MM.1S (cell line): ENCODE results near the gene HNMT.

ENCODE experiments used
- DNase-seq: peaks from one replicate; pipeline ENCODE4 v3.0.0-alpha.2; 2015
- H2AFZ ChIP-seq: fragments of 300-600 bp; sonication (generic); 2 replicates; pipeline ENCODE4 v1.6.0; 2016; ENCODE audit warnings: antibody characterized with exemption, low read length
- H3F3A ChIP-seq: fragments of 300-600 bp; sonication (generic); 2 replicates; pipeline ENCODE4 v1.6.1; 2016; ENCODE audit warnings: mild to moderate bottlenecking, antibody characterized with exemption, low read length, moderate library complexity, mixed read lengths; ENCODE audit not compliant: insufficient read depth
- H3K27ac ChIP-seq: fragments of 300-600 bp; sonication (generic); 2 replicates; pipeline ENCODE4 v1.5.1; 2016; ENCODE audit warnings: mild to moderate bottlenecking, low read length
- H3K27me3 ChIP-seq: fragments of 300-600 bp; sonication (generic); replicated peaks from 2 replicates; pipeline ENCODE4 v1.6.0; 2016; ENCODE audit warnings: low read length; ENCODE audit not compliant: insufficient read depth
- H3K36me3 ChIP-seq: fragments of 300-600 bp; sonication (generic); replicated peaks from 2 replicates; pipeline ENCODE4 v1.6.1; 2016; ENCODE audit warnings: mild to moderate bottlenecking, low read length, mixed read lengths; ENCODE audit not compliant: insufficient read depth
- H3K4me1 ChIP-seq: fragments of 300-600 bp; sonication (generic); 2 replicates; pipeline ENCODE4 v1.6.1; 2016; ENCODE audit warnings: low read length, mixed read lengths
- H3K4me2 ChIP-seq: fragments of 300-600 bp; sonication (generic); 2 replicates; pipeline ENCODE4 v1.6.0; 2016; ENCODE audit warnings: low read depth, low read length
- H3K4me3 ChIP-seq: fragments of 300-600 bp; sonication (generic); 2 replicates; pipeline ENCODE4 v1.5.1; 2016; ENCODE audit warnings: low read length, mixed read lengths
- H3K79me2 ChIP-seq: fragments of 300-600 bp; sonication (generic); 2 replicates; pipeline ENCODE4 v1.6.1; 2016; ENCODE audit warnings: mixed run types, low read length, mixed read lengths
- H3K9ac ChIP-seq: fragments of 300-600 bp; sonication (generic); 2 replicates; pipeline ENCODE4 v1.6.1; 2016; ENCODE audit warnings: low read length, mixed read lengths
- H3K9me2 ChIP-seq: fragments of 300-600 bp; sonication (generic); replicated peaks from 2 replicates; pipeline ENCODE4 v1.6.1; 2016; ENCODE audit warnings: mild to moderate bottlenecking, low read length, mixed read lengths; ENCODE audit not compliant: insufficient read depth
- H3K9me3 ChIP-seq: fragments of 300-600 bp; sonication (generic); replicated peaks from 2 replicates; pipeline ENCODE4 v1.6.1; 2016; ENCODE audit warnings: mild to moderate bottlenecking, low read length, mixed read lengths; ENCODE audit not compliant: insufficient read depth
- H4K20me1 ChIP-seq: fragments of 300-600 bp; sonication (generic); 2 replicates; pipeline ENCODE4 v1.6.1; 2016; ENCODE audit warnings: mild to moderate bottlenecking, low read length, moderate library complexity, mixed read lengths; ENCODE audit not compliant: insufficient read depth
- EZH2 ChIP-seq: fragments of 300-600 bp; sonication (generic); optimal IDR thresholded peaks from 2 replicates; pipeline ENCODE3; 2017; ENCODE audit warnings: low read depth, mild to moderate bottlenecking, antibody characterized with exemption, low read length, mixed read lengths
- EZH2phosphoT487 ChIP-seq: fragments of 300-600 bp; sonication (generic); IDR thresholded peaks from 2 replicates; pipeline ENCODE4 v1.6.1; 2018; ENCODE audit warnings: antibody characterized with exemption, low read length
- TF ChIP-seq, protein P1 (sequence below): fragments of 300-600 bp; sonication (generic); IDR thresholded peaks from 2 replicates; pipeline ENCODE4 v1.5.1; 2016; ENCODE audit warnings: antibody characterized with exemption, low read length, mixed read lengths

The HNMT gene

GRCh38 chr2:137986268-137986667 is 22.0 kb downstream of the HNMT start:
- TF ChIP-seq, protein P1, sequence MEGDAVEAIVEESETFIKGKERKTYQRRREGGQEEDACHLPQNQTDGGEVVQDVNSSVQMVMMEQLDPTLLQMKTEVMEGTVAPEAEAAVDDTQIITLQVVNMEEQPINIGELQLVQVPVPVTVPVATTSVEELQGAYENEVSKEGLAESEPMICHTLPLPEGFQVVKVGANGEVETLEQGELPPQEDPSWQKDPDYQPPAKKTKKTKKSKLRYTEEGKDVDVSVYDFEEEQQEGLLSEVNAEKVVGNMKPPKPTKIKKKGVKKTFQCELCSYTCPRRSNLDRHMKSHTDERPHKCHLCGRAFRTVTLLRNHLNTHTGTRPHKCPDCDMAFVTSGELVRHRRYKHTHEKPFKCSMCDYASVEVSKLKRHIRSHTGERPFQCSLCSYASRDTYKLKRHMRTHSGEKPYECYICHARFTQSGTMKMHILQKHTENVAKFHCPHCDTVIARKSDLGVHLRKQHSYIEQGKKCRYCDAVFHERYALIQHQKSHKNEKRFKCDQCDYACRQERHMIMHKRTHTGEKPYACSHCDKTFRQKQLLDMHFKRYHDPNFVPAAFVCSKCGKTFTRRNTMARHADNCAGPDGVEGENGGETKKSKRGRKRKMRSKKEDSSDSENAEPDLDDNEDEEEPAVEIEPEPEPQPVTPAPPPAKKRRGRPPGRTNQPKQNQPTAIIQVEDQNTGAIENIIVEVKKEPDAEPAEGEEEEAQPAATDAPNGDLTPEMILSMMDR: no peak
- TF ChIP-seq EZH2 (no peak), EZH2phosphoT487 (no peak)
- Histone ChIP-seq H3K4me1 (no peaks in the 10 kb centered on the region), H2AFZ (no peak overlapping the region), H3K27me3 (no peaks in the 10 kb centered on the region), H3K79me2 (no peaks in the 10 kb centered on the region), H3K4me3 (no peak overlapping the region), H3K9ac (no peak overlapping the region), H3F3A (no peaks in the 10 kb centered on the region), H3K9me2 (no peaks in the 10 kb centered on the region), H3K27ac (no peak overlapping the region), H3K36me3 (no peaks in the 10 kb centered on the region), H3K9me3 (no peaks in the 10 kb centered on the region), H3K4me2 (no peak overlapping the region), H4K20me1 (no peaks in the 10 kb centered on the region)
- no peak for DNase-seq

DNA sequence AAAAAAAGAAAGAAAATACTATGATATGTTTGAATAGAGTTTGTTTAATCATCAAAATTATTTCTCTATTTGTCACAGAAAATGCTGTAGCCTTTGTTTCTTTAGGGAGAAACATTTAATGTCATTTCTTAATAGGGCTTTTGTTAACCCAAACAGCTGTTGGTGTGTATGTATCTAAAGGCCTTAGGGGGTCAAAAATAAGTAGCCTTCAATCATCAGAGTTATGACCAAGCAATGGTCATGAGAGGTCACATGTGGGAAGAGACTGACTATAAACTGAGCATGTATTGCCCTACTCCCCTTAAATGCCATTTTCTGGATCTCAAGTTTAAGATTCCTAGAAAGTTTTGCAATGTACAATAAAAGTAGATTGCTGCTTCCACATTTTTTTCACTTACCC is 22.7 kb downstream of the HNMT start:
- DNase-seq: no peak
- Histone ChIP-seq H3K36me3 (no peaks in the 10 kb centered on the region), H3K9me2 (no peaks in the 10 kb centered on the region), H3K79me2 (no peaks in the 10 kb centered on the region), H3K4me3 (no peak overlapping the region), H3K27ac (no peak overlapping the region), H3K4me2 (no peak overlapping the region), H4K20me1 (no peaks in the 10 kb centered on the region), H3K4me1 (no peaks in the 10 kb centered on the region), H3K27me3 (no peaks in the 10 kb centered on the region), H2AFZ (no peak overlapping the region), H3F3A (no peaks in the 10 kb centered on the region), H3K9me3 (no peaks in the 10 kb centered on the region), H3K9ac (no peak overlapping the region)
- no peak for TF ChIP-seq EZH2
- TF ChIP-seq EZH2phosphoT487: no peak
- TF ChIP-seq, protein P1: no peak

DNA sequence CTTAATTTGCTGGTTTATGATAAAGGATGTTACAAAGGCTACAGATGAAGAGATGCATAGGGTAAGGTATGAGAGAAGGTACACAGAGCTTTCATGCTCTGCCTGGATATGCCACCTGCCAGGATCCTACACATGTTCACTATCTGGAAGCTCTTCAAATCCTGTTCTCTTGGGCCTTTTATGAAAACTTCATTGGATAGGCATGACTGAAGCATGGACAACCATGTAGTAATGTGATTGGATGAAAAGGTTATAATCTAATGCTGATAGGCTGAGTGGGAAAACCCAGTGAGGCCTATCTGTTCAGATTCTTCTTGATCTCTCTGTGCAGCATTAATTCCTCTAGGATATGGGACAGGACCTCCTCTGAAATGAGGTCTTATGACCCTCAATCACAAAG is 26.8 kb downstream of the HNMT start:
- no peaks in the 10 kb centered on the region for H3K9me2 ChIP-seq
- H3K9ac ChIP-seq: no peak overlapping the region
- DNase-seq: no peak
- H3K27me3 ChIP-seq: no peaks in the 10 kb centered on the region
- no peaks in the 10 kb centered on the region for H3K4me1 ChIP-seq
- no peak overlapping the region for H3K27ac ChIP-seq
- no peaks in the 10 kb centered on the region for H4K20me1 ChIP-seq
- TF ChIP-seq EZH2phosphoT487: no peak
- TF ChIP-seq, protein P1: no peak
- no peak for TF ChIP-seq EZH2
- H3K36me3 ChIP-seq: no peaks in the 10 kb centered on the region
- H2AFZ ChIP-seq: no peak overlapping the region
- no peaks in the 10 kb centered on the region for H3K79me2 ChIP-seq
- H3K9me3 ChIP-seq: no peaks in the 10 kb centered on the region
- no peak overlapping the region for H3K4me3 ChIP-seq
- H3F3A ChIP-seq: no peaks in the 10 kb centered on the region
- no peak overlapping the region for H3K4me2 ChIP-seq
